ENCODE results near the gene LYPD4. TPM values are rescaled to one million over a fixed set of nuclear protein-coding genes. Genes with fewer than 3 reads are reported as not detected.

Gene LYPD4, protein sequence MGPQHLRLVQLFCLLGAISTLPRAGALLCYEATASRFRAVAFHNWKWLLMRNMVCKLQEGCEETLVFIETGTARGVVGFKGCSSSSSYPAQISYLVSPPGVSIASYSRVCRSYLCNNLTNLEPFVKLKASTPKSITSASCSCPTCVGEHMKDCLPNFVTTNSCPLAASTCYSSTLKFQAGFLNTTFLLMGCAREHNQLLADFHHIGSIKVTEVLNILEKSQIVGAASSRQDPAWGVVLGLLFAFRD
- total RNA-seq, result not detected in 2 replicates

GRCh38 chr19:41844601-41845000 lies at the start of gene LYPD4:
Gene LYPD4 (minus strand): TSS chr19:41844683. CDS start chr19:41839285, 5,398 bp downstream.

GRCh38 chr19:41882568-41883462 lies 38.3 kb upstream of the LYPD4 start, which contains the start of gene ARHGEF1:
Gene ARHGEF1 (plus strand): TSS chr19:41883184. CDS start chr19:41888083, 4,899 bp downstream.

GRCh38 chr19:41876847-41877832 lies 32.7 kb upstream of the LYPD4 start, which contains the start of gene CD79A:
Gene CD79A (plus strand): TSS chr19:41877279. CDS start chr19:41877305, 26 bp downstream.

DNA sequence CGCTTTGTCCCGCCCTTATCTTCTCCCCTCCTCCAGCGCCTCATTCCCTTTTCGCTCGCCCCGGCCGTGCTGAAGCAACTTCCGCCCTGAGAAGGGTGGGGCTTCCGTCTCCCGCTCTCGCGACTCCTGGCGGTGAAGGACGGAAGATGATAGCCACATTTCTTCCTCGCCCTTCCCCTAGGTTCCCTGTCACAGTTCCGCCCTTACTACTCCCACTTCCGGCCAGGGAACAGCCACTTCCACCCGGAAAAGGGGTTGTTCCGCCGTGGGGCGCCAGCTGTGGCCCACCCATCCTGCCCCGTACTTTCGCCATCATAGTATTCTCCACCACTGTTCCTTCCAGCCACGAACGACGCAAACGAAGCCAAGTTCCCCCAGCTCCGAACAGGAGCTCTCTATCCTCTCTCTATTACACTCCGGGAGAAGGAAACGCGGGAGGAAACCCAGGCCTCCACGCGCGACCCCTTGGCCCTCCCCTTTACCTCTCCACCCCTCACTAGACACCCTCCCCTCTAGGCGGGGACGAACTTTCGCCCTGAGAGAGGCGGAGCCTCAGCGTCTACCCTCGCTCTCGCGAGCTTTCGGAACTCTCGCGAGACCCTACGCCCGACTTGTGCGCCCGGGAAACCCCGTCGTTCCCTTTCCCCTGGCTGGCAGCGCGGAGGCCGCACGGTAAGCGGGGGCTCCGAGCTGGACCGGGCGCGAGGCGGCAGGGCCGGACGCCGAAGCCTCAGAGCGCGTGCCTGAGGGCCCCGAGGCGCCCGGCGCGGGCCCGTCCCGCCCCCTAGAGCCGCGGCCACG lies 15.3 kb upstream of the LYPD4 start, which contains the start of gene RPS19:
RPS19 (plus strand) TSS at position 638 of the 801 bp plus-strand sequence. CDS start 520 bp downstream, outside the sequence.

DNA sequence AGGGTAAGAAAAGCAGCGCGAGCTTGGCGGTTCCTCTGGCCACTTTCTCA lies 343 bp upstream of the LYPD4 start, which contains the start of gene DMRTC2:
DMRTC2 (plus strand) TSS at position 42 of the 50 bp plus-strand sequence. CDS start 2,387 bp downstream, outside the sequence.

DNA sequence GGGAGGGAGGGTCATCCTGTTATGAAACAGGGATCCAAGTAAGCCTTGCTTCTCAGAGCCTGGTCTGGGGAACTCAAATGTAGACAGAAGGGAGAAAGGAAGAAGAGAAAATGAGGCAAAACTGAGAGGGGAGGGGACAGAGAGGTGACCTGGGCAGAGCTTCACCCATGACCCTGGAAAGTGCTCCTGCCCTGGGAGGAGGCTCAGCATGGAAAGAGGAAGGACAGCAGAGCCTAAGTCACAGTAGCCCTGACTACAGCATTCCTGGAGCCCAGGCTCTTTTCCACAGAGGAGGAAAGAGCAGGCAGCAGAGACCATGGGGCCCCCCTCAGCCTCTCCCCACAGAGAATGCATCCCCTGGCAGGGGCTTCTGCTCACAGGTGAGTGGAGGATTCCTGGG lies 48.1 kb downstream of the LYPD4 start, which contains the start of gene CEACAM3:
CEACAM3 (plus strand) TSS at position 226 of the 400 bp plus-strand sequence; CDS start at position 317, 91 bp downstream.

Other genes starting within 250 kb of the LYPD4 start
- not detected in 2 replicates for gene CEACAM4, start 217.6 kb downstream of the LYPD4 start, total RNA-seq
- 0.57 TPM in 1 of 2 replicates, not detected in the other for gene CEACAM7, start 156.4 kb downstream of the LYPD4 start, total RNA-seq
- gene CEACAM5, start 136.1 kb downstream of the LYPD4 start, total RNA-seq, result not detected in 2 replicates
- gene CEACAM6, start 89.2 kb downstream of the LYPD4 start, total RNA-seq, result not detected in 2 replicates
- gene CEACAM3, start 48.1 kb downstream of the LYPD4 start, total RNA-seq, result not detected in 2 replicates
- gene DMRTC2, start 359 bp upstream of the LYPD4 start, total RNA-seq, result not detected in 2 replicates
- gene RPS19, start 15.6 kb upstream of the LYPD4 start, total RNA-seq, result 1,287 and 1,298 TPM in 2 replicates
- gene CD79A, start 32.6 kb upstream of the LYPD4 start, total RNA-seq, result not detected in 2 replicates
- gene ARHGEF1, start 38.5 kb upstream of the LYPD4 start, total RNA-seq, result 42.9 and 43.9 TPM in 2 replicates
- not detected in 2 replicates for gene ERFL, start 83.8 kb upstream of the LYPD4 start, total RNA-seq
- gene RABAC1, start 114.6 kb upstream of the LYPD4 start, total RNA-seq, result 141 and 157 TPM in 2 replicates
- under 0.01 TPM in 1 of 2 replicates, not detected in the other for gene ATP1A3, start 149.5 kb upstream of the LYPD4 start, total RNA-seq
- gene GRIK5, start 225.5 kb upstream of the LYPD4 start, total RNA-seq, result 0.06 TPM in 1 of 2 replicates, not detected in the other
- gene ZNF574, start 231.5 kb upstream of the LYPD4 start, total RNA-seq, result 8.1 and 16.1 TPM in 2 replicates